ENCODE measurements around the gene CALR3. TPM values are rescaled to one million over a fixed set of nuclear protein-coding genes. Genes with fewer than 3 reads are reported as not detected.
"Not testable (repeated sequence)": the region's sequence is repeated elsewhere in the genome, so short reads cannot be mapped to it uniquely, and the experiment has no call there.

The CALR3 gene
- total RNA-seq, 2 donors from 2014 or later: 0.91 to 10.1 TPM

GRCh38 chr19:16496613-16496983, 631 bp upstream of the CALR3 start:
- TF ChIP-seq POLR2AphosphoS5 (IDR thresholded peaks at IDR 0.05) (no peak), POLR2A (IDR thresholded peaks at IDR 0.05) (no peak), CTCF (IDR thresholded peaks at IDR 0.05) (no peak)
- H3K27me3 ChIP-seq (replicated peaks; ENCODE audit: insufficient read depth): no peaks in the 10 kb centered on the region
- peak overlapping the region; percentile 50 to 58 for H3K27ac ChIP-seq
- no peaks in the 10 kb centered on the region for H3K36me3 ChIP-seq
- intact Hi-C loops (cut with DNase I): no loop called here
- no peak for DNase-seq (ENCODE audit: low spot score)
- WGBS: 7% methylated on average over 16 of the region's 16 CpGs
- H3K4me1 ChIP-seq (replicated peaks): no peaks in the 10 kb centered on the region
- H3K4me3 ChIP-seq: peak overlapping the region; percentile 63 to 70
- no peaks in the 10 kb centered on the region for H3K9me3 ChIP-seq

GRCh38 chr19:16486476-16486875, 9.5 kb downstream of the CALR3 start:
- H3K27me3 ChIP-seq (replicated peaks; ENCODE audit: insufficient read depth); H3K9me3 ChIP-seq; DNase-seq (ENCODE audit: low spot score); H3K4me3 ChIP-seq; intact Hi-C loops (cut with DNase I); H3K36me3 ChIP-seq; H3K27ac ChIP-seq; H3K4me1 ChIP-seq (replicated peaks): not testable (repeated sequence)
- WGBS: 88% methylated on average over 4 of the region's 4 CpGs

GRCh38 chr19:16482745-16483144, 13.2 kb downstream of the CALR3 start:
- intact Hi-C loops (cut with DNase I): no loop called here
- TF ChIP-seq POLR2AphosphoS5 (IDR thresholded peaks at IDR 0.05) (no peak), POLR2A (IDR thresholded peaks at IDR 0.05) (no peak), CTCF (IDR thresholded peaks at IDR 0.05) (no peak)
- WGBS: 95% methylated on average over 7 of the region's 7 CpGs

DNA sequence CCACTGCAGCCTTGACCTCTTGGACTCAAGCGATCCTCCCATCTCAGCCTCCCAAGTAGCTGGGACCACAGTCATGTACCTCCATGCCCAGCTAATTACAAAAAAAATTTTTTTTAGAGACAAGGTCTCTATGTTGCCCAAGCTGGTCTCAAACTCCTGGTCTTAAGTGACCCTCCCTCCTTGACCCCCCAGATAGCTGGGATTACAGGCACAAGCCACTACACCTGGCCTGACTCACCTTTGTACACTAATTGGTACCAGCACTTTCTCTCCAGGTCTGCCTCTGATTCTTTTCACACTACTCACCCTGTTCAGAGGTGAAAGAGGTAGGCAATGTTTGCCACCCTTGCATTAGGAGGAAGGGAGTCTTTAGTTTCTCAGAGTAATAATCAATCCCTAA, 18.7 kb downstream of the CALR3 start:
- intact Hi-C loops (cut with DNase I): no loop called here
- no peak overlapping the region for H3K4me3 ChIP-seq
- no peaks in the 10 kb centered on the region for H3K36me3 ChIP-seq
- WGBS: 100% methylated on average over 1 of the region's 1 CpG
- TF ChIP-seq POLR2AphosphoS5 (IDR thresholded peaks at IDR 0.05) (no peak), POLR2A (IDR thresholded peaks at IDR 0.05) (no peak), CTCF (IDR thresholded peaks at IDR 0.05) (no peak)
- H3K4me1 ChIP-seq (replicated peaks): no peaks in the 10 kb centered on the region
- H3K27me3 ChIP-seq (replicated peaks; ENCODE audit: insufficient read depth): no peaks in the 10 kb centered on the region
- H3K9me3 ChIP-seq: no peaks in the 10 kb centered on the region
- no peak for DNase-seq (ENCODE audit: low spot score)
- no peak overlapping the region for H3K27ac ChIP-seq

More at GRCh38 chr19:16482745-16483144, 13.2 kb downstream of the CALR3 start:
- no peak overlapping the region for H3K4me3 ChIP-seq
- H3K27me3 ChIP-seq (replicated peaks; ENCODE audit: insufficient read depth): no peaks in the 10 kb centered on the region
- no peaks in the 10 kb centered on the region for H3K36me3 ChIP-seq
- no peak for DNase-seq (ENCODE audit: low spot score)
- no peaks in the 10 kb centered on the region for H3K4me1 ChIP-seq (replicated peaks)
- no peak overlapping the region for H3K27ac ChIP-seq
- no peaks in the 10 kb centered on the region for H3K9me3 ChIP-seq

DNA sequence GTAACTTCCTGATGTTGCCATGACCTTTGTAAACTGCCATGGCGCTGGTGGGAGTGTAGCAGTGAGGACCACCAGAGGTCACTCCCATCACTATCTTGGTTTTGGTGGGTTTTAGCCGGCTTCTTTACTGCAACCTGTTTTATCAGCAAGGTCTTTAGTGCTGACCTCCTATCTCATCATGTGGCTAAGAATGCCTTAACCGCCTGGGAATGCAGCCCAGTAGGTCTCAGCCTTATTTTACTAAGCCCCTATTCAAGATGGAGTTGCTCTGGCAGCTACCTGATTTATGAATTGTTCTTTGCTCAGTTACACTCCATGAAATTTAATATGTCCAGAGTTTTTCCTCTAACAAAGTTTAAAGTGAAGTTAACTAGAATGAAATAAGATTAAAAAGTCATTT, 19.6 kb downstream of the CALR3 start:
- H3K27me3 ChIP-seq (replicated peaks; ENCODE audit: insufficient read depth): no peaks in the 10 kb centered on the region
- no peaks in the 10 kb centered on the region for H3K4me1 ChIP-seq (replicated peaks)
- H3K27ac ChIP-seq: no peak overlapping the region
- no peak overlapping the region for H3K4me3 ChIP-seq
- H3K9me3 ChIP-seq: no peaks in the 10 kb centered on the region
- no peak for DNase-seq (ENCODE audit: low spot score)
- no peak for TF ChIP-seq CTCF (IDR thresholded peaks at IDR 0.05)
- TF ChIP-seq POLR2AphosphoS5 (IDR thresholded peaks at IDR 0.05): no peak
- no peak for TF ChIP-seq POLR2A (IDR thresholded peaks at IDR 0.05)
- intact Hi-C loops (cut with DNase I): no loop called here
- 63% methylated on average over 3 of the region's 3 CpGs for WGBS
- no peaks in the 10 kb centered on the region for H3K36me3 ChIP-seq
